Glutamatergic neuron (in vitro differentiated cells): ENCODE data around the gene CMTM4. TPM values are rescaled to one million over a fixed set of nuclear protein-coding genes. Genes with fewer than 3 reads are reported as not detected.

Experiments
- DNase-seq: peaks from one replicate; pipeline ENCODE4 v3.0.0; 2022
- H3K27ac Mint-ChIP-seq: one replicate; pipeline ENCODE4 v1.8.0; 2020; ENCODE audit warnings: mild to moderate bottlenecking, mixed read lengths, inconsistent platforms; ENCODE audit not compliant: unreplicated experiment
- H3K27me3 Mint-ChIP-seq: one replicate; pipeline ENCODE4 v1.8.0; 2020; ENCODE audit warnings: mild to moderate bottlenecking, moderate library complexity, mixed read lengths, inconsistent platforms; ENCODE audit not compliant: unreplicated experiment
- H3K36me3 Mint-ChIP-seq: one replicate; pipeline ENCODE4 v1.8.0; 2020; ENCODE audit warnings: mild to moderate bottlenecking, mixed read lengths, inconsistent platforms; ENCODE audit not compliant: unreplicated experiment
- H3K4me1 Mint-ChIP-seq: one replicate; pipeline ENCODE4 v1.8.0; 2020; ENCODE audit warnings: mild to moderate bottlenecking, low read depth, mixed read lengths, inconsistent platforms; ENCODE audit not compliant: unreplicated experiment
- H3K4me3 Mint-ChIP-seq: one replicate; pipeline ENCODE4 v1.8.0; 2020; ENCODE audit warnings: mild to moderate bottlenecking, mixed read lengths, inconsistent platforms; ENCODE audit not compliant: unreplicated experiment
- H3K9me3 Mint-ChIP-seq: one replicate; pipeline ENCODE4 v1.8.0; 2020; ENCODE audit warnings: mild to moderate bottlenecking, moderate library complexity, mixed read lengths, inconsistent platforms; ENCODE audit not compliant: unreplicated experiment
- total RNA-seq: library from RNA; stranded (reverse); fragmentation: NEBNext Ultra II Directional; extraction: Animal tissue kit (Norgen Biotek cat#: 25700); gene quantifications from one replicate; pipeline ENCODE4 v1.2.1, GENCODE V29; 2021; ENCODE audit not compliant: unreplicated experiment
- TF ChIP-seq, protein P1 (sequence below): fragments of 200-600 bp; sonication (generic); IDR thresholded peaks from one replicate; pipeline ENCODE4 v1.5.0; 2021; ENCODE audit not compliant: partially characterized antibody, unreplicated experiment

CMTM4 gene
- total RNA-seq, 1 donor from 2014 or later: 8.2 TPM

DNA sequence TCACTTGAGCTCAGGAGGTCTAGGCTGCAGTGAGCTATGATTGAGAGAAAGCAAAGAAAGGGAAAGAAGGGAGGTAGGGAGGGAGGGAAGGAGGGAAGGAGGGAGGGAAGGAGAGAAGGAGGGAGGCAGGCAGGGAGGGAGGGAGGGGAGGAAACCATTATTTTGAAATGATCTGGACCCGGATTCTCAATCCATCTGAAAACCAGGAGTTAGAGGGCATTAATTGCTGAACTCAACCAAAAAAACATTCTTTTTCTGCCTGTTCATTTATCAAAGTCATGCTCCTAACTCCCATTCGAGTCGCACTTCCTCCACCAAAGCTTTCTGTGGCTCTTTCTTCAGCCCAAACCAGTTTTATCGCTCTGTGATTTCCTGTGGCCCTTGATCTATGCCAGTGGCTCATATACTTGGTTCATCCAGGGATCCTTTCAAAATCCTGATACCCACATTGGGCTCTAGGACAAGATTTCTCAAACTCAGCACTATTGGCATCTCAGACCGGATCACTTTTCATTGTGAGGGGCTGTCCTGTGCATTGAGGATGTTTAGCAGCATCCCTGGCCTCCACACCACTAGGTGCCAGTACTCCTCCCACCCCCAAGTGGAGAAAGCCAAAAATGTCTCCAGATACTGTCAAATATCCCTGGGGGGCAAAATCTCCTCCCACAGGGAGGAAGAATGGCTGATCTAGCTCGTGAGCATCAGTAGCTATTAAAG is 38.2 kb downstream of the CMTM4 start:
- Mint-ChIP-seq H3K27ac (no peak overlapping the region), H3K27me3 (no peaks in the 10 kb centered on the region), H3K36me3 (no peaks in the 10 kb centered on the region), H3K4me1 (peaks cover 19% of the 10 kb centered on the region), H3K9me3 (no peaks in the 10 kb centered on the region), H3K4me3 (peak overlapping the region; percentile 25)
- no peak for DNase-seq
- TF ChIP-seq, protein P1, sequence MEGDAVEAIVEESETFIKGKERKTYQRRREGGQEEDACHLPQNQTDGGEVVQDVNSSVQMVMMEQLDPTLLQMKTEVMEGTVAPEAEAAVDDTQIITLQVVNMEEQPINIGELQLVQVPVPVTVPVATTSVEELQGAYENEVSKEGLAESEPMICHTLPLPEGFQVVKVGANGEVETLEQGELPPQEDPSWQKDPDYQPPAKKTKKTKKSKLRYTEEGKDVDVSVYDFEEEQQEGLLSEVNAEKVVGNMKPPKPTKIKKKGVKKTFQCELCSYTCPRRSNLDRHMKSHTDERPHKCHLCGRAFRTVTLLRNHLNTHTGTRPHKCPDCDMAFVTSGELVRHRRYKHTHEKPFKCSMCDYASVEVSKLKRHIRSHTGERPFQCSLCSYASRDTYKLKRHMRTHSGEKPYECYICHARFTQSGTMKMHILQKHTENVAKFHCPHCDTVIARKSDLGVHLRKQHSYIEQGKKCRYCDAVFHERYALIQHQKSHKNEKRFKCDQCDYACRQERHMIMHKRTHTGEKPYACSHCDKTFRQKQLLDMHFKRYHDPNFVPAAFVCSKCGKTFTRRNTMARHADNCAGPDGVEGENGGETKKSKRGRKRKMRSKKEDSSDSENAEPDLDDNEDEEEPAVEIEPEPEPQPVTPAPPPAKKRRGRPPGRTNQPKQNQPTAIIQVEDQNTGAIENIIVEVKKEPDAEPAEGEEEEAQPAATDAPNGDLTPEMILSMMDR: no peak

- Mint-ChIP-seq H3K9me3 (no peaks in the 10 kb centered on the region), H3K36me3 (no peaks in the 10 kb centered on the region), H3K27me3 (no peaks in the 10 kb centered on the region), H3K4me1 (peaks cover 16% of the 10 kb centered on the region), H3K27ac (no peak overlapping the region), H3K4me3 (no peak overlapping the region)
- DNase-seq: no peak
- TF ChIP-seq, protein P1: no peak
These were observed 40.0 kb downstream of the CMTM4 start for GRCh38 chr16:66656547-66656946.

- H3K27ac Mint-ChIP-seq: no peak overlapping the region
These were observed 42.8 kb downstream of the CMTM4 start for GRCh38 chr16:66653581-66654350.

GRCh38 chr16:66652661-66653360 is 43.7 kb downstream of the CMTM4 start:
- Mint-ChIP-seq H3K4me1 (peaks cover 7% of the 10 kb centered on the region), H3K27ac (no peak overlapping the region), H3K4me3 (no peak overlapping the region), H3K27me3 (peaks cover 2% of the 10 kb centered on the region), H3K9me3 (no peaks in the 10 kb centered on the region), H3K36me3 (no peaks in the 10 kb centered on the region)
- DNase-seq: no peak
- TF ChIP-seq, protein P1: no peak

More at GRCh38 chr16:66653581-66654350, 42.8 kb downstream of the CMTM4 start:
- DNase-seq: no peak
- H3K4me1 Mint-ChIP-seq: peaks cover 13% of the 10 kb centered on the region
- TF ChIP-seq, protein P1: no peak
- no peaks in the 10 kb centered on the region for H3K9me3 Mint-ChIP-seq
- H3K4me3 Mint-ChIP-seq: no peak overlapping the region
- H3K27me3 Mint-ChIP-seq: peaks cover 2% of the 10 kb centered on the region
- no peaks in the 10 kb centered on the region for H3K36me3 Mint-ChIP-seq
